Muscle of back (tissue), 11 donors: ENCODE measurements around the gene PLVAP. TPM values are rescaled to one million over a fixed set of nuclear protein-coding genes. Genes with fewer than 3 reads are reported as not detected.

ENCODE experiments used
- DNase-seq, 3 donors: peaks; one replicate each; pipeline versions ENCODE4 v3.0.0 to v3.0.0-alpha.2; 2013
- polyA plus RNA-seq, 10 donors: library from polyadenylated mRNA; unstranded; fragments of 120-200 nt; gene quantifications; one replicate each; pipeline ENCODE4 v1.2.1, GENCODE V29; 2013; ENCODE audit not compliant: insufficient read length in 10 of 10

Gene PLVAP
- polyA plus RNA-seq, 10 donors: 34.3 to 73.4 (median 47.2) TPM

DNA sequence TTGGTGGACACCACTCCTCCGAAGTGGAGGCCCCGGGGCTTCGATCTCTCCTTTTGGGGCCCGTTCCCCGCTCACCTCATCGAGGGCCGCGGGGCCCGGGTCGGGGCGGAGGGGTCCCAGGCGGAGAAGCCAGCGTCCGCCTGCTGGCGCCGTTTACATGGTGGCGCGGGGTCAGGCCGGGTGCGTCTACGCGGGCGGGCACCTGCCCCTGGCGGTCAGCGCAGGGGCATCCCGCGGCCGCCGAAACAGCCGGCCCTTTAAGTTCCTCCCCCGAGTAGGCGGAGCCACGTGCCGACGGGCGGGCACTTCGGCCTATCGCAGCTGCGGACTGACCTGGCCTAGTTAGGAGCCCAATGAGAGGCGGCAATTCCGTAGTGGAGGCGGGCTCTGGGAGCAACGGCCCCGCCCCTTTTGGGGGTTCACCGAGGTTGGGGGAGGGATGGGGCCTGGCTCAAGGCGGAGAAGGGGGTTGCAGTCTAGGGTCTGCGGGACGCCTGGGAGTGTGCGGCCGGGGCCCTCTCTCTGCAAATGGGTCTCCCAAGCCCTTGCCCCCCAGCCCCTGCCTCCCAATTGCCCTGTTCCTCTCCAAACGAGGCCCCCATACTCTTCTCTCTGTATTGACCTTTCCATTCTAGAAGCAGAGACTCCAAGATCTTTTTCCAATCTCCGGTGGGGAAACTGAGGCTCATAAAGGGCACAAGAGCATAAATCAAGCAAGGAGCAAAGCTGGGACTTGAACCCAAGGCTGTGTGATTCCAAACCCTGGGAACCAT is 73.8 kb downstream of the PLVAP start, which contains the start of gene ABHD8:
TSS of gene ABHD8 (minus strand) at position 259 of the 773 bp plus-strand sequence. CDS start 1,809 bp downstream, outside the sequence.
- DNase-seq: peak; percentile 93 to 98 (median 96)

DNA sequence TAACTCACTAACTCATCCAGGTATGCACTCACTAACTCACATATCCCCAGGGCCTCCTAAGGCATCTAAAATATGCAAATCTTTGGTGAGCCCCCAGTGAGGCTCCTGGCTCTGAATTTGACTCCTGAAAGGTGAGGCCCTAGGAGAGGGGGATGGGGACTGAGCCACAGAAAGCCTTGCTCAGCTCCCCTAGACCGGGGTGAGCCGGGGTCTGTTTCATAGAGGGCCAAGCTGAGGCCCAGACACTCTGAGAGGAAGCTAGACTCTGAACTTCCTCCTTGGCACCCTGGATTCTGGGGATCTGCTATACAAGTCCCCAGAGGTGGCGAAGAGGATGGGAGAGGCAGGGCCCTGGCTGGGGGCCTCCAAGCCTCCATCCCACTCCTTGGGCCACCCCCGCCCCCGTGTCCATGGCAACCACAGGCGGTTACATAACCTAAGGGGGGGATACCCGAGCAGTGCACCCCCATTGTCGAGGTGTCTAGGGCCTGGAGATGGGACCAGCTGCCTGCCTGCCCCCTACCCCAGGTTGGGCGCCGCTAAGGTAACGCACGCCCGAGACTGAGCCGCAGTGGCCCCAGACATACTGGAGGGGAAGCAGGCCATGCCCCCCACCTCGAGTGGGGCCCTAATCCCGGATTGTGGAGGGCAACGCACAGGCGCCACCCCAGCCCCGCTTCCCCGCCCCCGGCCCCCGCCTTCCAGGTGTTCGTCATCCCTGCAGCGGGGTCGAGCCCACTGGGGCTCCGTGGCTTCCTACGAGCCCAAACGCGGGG is 74.6 kb downstream of the PLVAP start:
- DNase-seq: peak in 1 of 3 donors; percentile 34

Other genes starting within 250 kb of the PLVAP start
- gene USE1, start 162.0 kb downstream of the PLVAP start, polyA plus RNA-seq: 10 to 100 TPM; 22.4 to 31.5 (median 25.9) TPM
- 10 to 100 TPM in 1 of 10 donors, 1 to 10 TPM in 9; 5.9 to 10.4 (median 8.8) TPM for gene OCEL1, start 151.1 kb downstream of the PLVAP start, polyA plus RNA-seq
- gene NR2F6, start 131.4 kb downstream of the PLVAP start, polyA plus RNA-seq: 10 to 100 TPM; 20.0 to 31.6 (median 23.4) TPM
- gene USHBP1, start 112.6 kb downstream of the PLVAP start, polyA plus RNA-seq: 1 to 10 TPM; 3.2 to 8.8 (median 5.8) TPM
- 10 to 100 TPM; 70.4 to 91.0 (median 85.8) TPM for gene BABAM1, start 109.9 kb downstream of the PLVAP start, polyA plus RNA-seq
- gene ANKLE1, start 95.4 kb downstream of the PLVAP start, polyA plus RNA-seq: 1 to 10 TPM in 3 of 10 donors, under 1 TPM in 7; 0.54 to 1.6 (median 0.82) TPM
- gene ABHD8, start 73.9 kb downstream of the PLVAP start, polyA plus RNA-seq: 1 to 10 TPM; 4.5 to 9.3 (median 5.8) TPM
- 10 to 100 TPM; 21.5 to 40.5 (median 30.3) TPM for gene MRPL34, start 71.5 kb downstream of the PLVAP start, polyA plus RNA-seq
- gene DDA1, start 67.8 kb downstream of the PLVAP start, polyA plus RNA-seq: 10 to 100 TPM; 24.3 to 39.7 (median 31.3) TPM
- 1 to 10 TPM; 5.4 to 10.0 (median 6.8) TPM for gene ANO8, start 42.5 kb downstream of the PLVAP start, polyA plus RNA-seq
- 10 to 100 TPM in 7 of 10 donors, 1 to 10 TPM in 3; 8.4 to 19.4 (median 11.5) TPM for gene GTPBP3, start 39.8 kb downstream of the PLVAP start, polyA plus RNA-seq
- not detected for gene CCDC194, start 16.9 kb upstream of the PLVAP start, polyA plus RNA-seq
- gene BST2, start 28.3 kb upstream of the PLVAP start, polyA plus RNA-seq: 1 to 10 TPM; 4.5 to 8.3 (median 6.6) TPM
- 10 to 100 TPM; 21.6 to 32.9 (median 27.1) TPM for gene MVB12A, start 42.7 kb upstream of the PLVAP start, polyA plus RNA-seq
- gene TMEM221, start 71.3 kb upstream of the PLVAP start, polyA plus RNA-seq: 1 to 10 TPM in 8 of 10 donors, under 1 TPM in 2; 0.84 to 2.7 (median 1.2) TPM
- not detected for gene NXNL1, start 83.6 kb upstream of the PLVAP start, polyA plus RNA-seq
- 10 to 100 TPM; 12.4 to 20.3 (median 14.4) TPM for gene SLC27A1, start 93.2 kb upstream of the PLVAP start, polyA plus RNA-seq
- gene PGLS, start 134.3 kb upstream of the PLVAP start, polyA plus RNA-seq: 10 to 100 TPM; 38.3 to 56.6 (median 45.9) TPM
- gene COLGALT1, start 178.3 kb upstream of the PLVAP start, polyA plus RNA-seq: 10 to 100 TPM; 62.1 to 87.0 (median 68.6) TPM